GM19468 (cell line): ENCODE results near the gene RPL36A.

ENCODE experiments used
- ATAC-seq: cut with Tn5 transposase; IDR thresholded peaks from one replicate; pipeline ENCODE4 v1.9.1; 2021; ENCODE audit warnings: mild to moderate bottlenecking, moderate library complexity, moderate number of reproducible peaks; ENCODE audit not compliant: unreplicated experiment; ENCODE audit errors: extremely low read depth

RPL36A gene

DNA sequence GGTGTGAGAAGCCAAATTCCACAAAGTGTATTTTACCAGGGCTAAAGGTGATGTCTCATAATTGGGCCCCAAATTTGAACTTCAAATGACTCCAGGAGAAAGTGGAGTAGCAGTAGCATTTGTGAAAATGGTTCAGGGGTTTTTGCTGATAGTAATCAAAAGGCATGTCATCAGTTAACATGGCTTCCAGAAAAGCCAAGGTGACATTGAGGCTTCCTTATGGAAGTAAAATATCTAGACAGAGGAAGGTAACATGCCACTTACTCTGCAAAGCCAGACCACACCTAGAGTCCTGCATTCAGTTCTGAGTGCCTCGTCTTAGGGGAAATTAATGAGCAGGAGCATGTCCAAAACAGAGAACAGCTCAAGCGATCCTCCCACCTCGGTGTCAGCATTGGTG, 2.2 kb upstream of the RPL36A start:
- ATAC-seq: no peak

- ATAC-seq: no peak
These were observed 1.0 kb downstream of the RPL36A start for GRCh38 chrX:101391831-101392230.

DNA sequence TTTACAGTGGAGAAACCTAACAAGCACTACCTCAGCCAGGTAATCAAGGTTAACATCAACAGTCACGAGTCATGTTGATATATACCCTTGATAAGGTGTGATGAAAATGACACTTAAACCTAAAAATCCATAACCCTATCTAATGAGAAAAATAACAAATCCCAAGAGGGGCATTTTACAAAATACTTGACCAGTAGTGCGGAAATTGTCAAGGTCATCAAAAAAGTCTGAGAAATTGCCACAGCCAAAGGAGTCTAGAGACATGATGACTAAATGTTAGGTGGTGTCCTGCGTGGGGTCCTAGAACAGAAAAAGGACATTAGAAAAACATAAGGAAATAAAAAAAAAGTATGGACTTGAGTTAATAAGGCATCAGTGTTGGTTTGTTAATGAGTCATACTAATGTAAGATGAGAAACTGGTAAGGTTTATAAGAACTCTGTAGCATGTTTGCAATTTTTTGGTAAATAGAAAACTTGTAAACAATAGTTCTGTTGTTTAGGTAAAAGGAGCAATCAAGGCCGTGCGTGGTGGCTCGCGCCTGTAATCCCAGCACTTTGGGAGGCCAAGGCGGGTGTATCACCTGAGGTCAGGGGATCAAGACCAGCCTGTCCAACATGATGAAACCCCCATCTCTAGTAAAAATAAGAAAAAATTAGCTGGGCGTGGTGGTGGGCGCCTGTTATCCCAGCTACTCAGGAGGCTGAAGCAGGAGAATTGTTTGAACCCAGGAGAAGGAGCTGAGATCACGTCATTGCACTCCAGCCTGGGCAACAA, 2.9 kb downstream of the RPL36A start:
- no peak for ATAC-seq

GRCh38 chrX:101394372-101394771, 3.6 kb downstream of the RPL36A start:
- ATAC-seq: no peak

GRCh38 chrX:101395789-101396188, 5.0 kb downstream of the RPL36A start:
- no peak for ATAC-seq

DNA sequence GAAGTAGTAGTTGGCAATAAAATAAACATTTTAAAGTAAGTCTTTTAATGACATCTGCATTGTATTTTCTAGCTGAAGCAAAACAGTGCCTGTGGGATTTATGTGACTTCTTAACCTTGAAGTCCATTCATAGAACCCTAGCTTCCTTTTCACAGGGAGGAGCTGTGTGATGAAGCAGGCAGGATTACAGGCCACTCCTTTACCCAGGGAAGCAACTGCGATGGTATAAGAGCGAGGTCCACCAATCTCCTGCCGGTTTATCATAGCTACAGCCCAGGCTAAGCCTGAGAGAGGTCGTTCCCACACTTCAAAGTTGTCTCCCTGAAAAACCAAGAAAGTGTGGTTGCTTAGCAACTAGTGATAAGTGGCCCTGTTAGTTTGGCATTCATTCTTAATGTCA, 7.0 kb downstream of the RPL36A start:
- ATAC-seq: no peak

DNA sequence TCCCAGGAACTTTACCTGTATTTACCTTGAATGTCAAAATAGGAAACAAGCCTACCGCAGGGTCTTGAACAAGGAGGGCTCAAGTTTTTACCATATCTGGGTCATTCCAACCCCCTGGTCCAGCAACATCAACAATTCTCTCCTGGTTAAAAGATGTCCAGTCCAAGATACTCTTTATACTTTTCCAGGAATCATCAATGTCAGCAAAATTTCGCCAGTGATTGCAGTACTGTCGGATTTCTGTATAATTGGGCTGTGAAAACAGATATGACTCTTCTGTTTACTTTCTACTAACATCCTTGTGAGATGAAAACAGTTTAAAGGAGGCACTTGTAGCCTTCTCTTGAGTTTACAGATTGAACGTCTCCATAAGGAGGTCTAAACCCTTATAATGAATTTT, 7.9 kb downstream of the RPL36A start:
- ATAC-seq: no peak

DNA sequence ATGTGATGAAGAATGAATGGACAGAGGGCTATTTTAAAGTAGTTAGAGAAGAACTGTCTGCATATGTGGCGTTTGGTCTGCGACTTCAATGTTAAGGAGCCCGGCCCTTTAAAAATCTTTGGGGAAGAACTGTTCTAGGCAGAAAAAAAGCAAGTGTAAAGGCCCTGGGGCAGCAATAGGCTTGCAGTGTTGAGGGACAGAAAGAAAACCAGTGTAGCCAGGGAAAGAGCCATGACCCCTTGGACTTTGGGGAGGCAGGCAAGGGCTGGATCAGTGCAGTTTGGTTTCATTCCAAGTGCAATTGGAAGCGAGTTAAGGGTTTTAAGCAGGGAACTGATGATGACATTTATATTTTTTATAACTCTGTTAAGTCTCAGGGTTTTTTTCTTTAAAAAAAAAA, 9.0 kb downstream of the RPL36A start:
- ATAC-seq: no peak

GRCh38 chrX:101407167-101407747, 16.4 kb downstream of the RPL36A start:
- ATAC-seq: no peak

DNA sequence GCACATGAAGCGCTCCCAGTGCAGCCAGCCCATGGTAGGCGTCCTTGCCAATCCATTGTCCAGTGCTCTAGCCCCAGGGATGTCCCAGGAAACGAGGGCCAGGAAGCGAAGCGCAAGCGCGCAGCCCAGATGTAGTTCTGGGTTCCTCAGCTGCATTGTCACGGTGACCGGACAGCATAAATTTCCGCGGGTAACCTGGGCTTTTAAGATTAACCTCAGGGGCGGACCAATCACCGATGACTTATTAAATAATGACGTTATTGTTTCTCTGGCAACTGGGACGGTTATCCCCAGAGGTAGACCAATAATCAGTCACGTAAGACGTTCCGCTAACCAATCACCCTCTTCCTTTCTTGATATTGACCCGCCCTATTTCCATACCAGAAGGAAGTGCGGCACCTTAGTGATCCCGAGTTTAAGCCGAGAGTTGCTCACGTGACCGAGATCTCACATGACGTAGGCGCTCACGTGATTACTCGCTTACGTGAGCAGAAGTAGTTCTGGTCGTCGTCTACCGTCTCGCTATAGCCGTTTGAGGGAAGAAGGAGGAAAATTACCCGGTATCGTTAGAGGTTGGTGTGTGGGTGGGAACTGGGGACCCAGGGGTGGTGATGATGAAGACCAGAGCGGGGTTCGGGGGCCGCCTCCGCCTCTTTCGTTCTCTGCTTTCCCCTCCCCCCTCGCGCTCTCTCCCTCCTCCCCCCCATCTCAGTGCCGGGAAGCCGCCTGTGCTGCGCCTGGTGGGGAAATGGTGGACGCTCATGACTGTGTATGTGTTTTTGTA, 17.1 kb downstream of the RPL36A start, which contains the start of the genes GLA and HNRNPH2:
TSS of gene GLA (minus strand) at position 178 of the 784 bp plus-strand sequence. CDS start at position 156, 22 bp downstream.
TSS of gene HNRNPH2 (plus strand) at position 475 of the 784 bp plus-strand sequence. CDS start 3,767 bp downstream, outside the sequence.
- peak; percentile 90 for ATAC-seq

- ATAC-seq: no peak
These were observed 17.7 kb downstream of the RPL36A start for GRCh38 chrX:101408532-101408841.

DNA sequence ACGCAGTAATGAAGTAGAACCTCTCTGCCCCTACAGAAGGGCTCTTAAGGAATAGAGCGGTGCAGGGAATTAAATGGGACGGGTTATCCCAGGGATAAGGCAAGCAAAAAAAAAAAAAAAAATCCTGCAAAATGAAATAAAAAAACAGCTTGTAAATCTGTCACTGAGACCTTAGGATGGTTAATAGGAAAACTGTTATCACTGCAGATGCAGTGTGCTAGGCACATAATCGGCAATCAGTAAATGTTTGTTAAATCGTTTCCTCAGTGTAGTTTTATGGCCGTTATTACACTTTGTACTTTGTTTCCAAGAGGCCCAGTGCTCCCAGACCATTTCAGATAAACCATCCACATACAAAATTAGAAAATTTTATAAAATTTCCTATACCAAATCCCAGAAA, 18.2 kb downstream of the RPL36A start:
- ATAC-seq: no peak

GRCh38 chrX:101410461-101410860, 19.6 kb downstream of the RPL36A start:
- no peak for ATAC-seq

GRCh38 chrX:101411984-101412383, 21.2 kb downstream of the RPL36A start:
- ATAC-seq: no peak

DNA sequence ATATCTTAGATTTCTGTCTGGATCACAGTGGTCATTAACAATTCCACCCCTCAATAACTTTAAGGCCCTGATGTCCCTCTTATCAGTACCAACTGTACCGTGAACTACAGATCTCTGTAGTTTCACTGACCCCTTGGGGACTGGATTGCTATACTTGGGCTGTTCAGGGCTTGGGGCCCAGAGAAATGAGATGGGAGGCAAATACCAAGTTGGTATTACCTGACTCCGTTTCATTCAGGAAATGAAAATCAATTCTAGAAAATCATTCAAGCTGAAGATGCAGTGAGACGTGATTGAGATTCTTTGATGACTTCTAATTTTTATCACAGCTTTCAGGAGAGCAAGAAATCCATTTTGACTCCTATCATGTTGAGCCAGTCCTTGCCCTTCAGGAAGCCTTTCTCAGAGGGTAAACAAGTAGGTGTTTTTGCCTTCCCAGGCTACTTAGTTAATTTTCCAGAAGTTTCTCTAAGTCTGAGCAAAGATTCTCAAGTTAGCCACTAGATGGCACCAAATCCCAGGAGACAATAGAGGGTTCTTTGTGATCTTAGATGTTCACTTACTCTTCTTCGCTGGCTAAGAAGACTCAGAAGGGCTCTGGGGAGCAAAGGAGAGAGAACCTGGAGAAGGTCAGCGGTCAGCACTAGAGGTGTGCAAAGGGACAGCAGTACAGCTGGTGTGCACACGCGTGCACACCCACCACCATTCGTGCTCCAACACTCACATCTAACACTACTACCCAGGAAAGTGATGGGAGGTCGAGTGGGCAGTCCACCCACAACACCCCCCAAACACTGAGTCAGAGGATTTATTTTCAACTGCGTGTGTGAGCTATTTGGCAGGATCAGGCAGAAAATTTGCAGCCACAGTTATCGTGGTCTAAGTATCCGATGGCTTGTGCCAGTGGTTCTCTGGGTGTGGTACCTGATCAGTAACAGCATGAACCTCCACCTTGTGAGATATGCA, 24.7 kb downstream of the RPL36A start:
- peak; percentile 55 for ATAC-seq

GRCh38 chrX:101416691-101417090, 25.9 kb downstream of the RPL36A start:
- ATAC-seq: no peak

GRCh38 chrX:101417190-101417589, 26.4 kb downstream of the RPL36A start:
- ATAC-seq: no peak

DNA sequence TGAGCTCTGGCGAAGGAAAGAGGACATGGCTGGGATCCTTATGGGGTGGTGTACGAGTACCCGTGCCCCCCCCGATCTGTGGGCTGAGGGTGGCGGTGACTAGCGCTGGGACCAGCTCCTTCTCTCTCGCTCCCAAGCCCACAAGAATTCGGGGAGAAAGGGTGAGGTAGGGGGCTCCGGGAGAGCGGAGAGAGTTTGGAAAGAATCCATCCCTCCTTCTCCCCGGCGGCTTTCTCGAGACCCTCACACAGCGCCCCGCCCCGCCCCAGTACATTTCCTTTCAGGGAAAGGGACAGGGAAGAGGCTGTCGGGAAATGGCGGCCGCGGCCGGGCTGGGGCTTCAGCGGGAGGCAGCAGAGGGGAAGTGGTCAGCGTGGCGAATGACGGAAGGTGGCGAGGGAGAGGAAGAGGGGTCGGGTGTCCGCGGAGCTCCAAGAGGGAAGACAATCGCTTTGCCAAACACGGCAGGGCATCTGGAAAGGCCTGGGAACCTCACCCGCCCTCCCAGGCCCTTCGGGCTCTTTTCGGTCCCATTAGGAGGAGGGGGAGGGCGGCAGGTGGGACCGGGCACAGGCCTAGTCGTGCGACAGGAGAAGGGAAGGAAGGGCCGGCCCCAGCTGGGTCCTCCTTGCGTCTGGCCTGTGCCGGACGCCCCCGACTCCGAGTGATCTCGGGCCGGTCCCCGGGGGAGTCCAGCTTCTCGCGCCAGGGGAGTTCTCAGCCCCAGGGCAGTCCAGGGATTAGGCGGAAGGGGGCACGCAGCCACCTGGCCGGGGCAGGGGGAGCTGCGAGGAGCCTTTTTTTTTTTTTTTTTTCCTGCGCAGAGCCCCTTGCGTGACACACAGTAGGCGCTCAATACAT, 27.4 kb downstream of the RPL36A start:
- ATAC-seq: no peak

DNA sequence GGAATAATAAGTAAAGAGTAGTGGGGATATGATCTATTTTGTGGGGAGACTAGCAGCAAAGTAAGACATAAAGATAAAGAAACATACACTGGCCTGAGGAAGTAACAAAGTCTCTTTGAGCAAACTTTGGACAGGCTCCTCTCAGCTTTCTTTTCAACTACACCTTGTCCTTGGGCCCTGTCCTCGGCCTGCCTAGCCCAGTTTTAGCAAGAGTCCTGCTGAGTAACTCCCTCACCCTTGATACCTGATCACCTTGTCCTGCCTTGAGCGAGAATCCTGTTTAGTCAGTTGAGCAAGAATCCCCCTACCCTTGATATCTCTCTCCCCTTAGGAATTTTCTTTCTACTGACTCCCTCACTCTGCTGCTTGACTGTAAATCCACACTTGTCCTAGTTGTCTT, 28.7 kb downstream of the RPL36A start:
- ATAC-seq: no peak
